GM08714 (cell line): ENCODE results near the gene CRY2.
A peak's percentile ranks its signal among the peaks of the same experiment; 100 is the strongest.

Experiments
- H3K4me3 ChIP-seq: fragments of 200-500 bp; sonication (Bioruptor generic); 2 replicates; pipeline ENCODE4 v1.5.1; 2014; ENCODE audit warnings: mild to moderate bottlenecking, low read length, inconsistent platforms
- ZNF274 ChIP-seq: IDR thresholded peaks from 2 replicates; pipeline ENCODE4 v1.6.1; 2012; ENCODE audit warnings: mild to moderate bottlenecking, low read depth, low read length

The CRY2 gene

DNA sequence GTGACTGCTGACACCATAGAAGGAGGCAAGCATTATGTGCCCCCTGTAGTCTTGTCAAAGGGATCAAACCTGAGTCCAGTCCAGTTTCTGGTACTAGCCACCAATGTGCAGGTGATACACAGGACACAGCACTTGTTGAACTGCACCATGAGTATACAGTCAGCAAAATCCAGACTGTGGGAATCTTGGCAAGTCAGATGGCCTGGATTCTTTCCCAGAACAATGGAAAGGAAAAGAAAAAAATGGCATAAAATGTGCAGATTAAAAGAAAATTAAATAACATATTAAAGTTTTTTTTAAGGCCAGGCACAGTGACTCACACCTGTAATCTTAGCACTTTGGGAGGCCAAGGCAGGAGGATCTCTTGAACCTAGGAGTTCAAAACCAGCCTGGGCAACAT lies 16.8 kb downstream of the CRY2 start:
- H3K4me3 ChIP-seq: no peak overlapping the region
- TF ChIP-seq ZNF274: no peak

DNA sequence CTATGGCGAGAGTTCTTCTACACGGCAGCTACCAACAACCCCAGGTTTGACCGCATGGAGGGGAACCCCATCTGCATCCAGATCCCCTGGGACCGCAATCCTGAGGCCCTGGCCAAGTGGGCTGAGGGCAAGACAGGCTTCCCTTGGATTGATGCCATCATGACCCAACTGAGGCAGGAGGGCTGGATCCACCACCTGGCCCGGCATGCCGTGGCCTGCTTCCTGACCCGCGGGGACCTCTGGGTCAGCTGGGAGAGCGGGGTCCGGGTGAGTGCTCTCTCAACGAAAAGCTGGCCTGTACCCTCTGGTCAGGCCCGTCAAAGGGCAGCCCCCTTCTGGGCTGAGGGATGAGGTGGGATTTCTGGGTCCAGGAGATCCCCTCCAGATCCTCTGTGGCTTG lies 22.3 kb downstream of the CRY2 start:
- TF ChIP-seq ZNF274: no peak
- no peak overlapping the region for H3K4me3 ChIP-seq

DNA sequence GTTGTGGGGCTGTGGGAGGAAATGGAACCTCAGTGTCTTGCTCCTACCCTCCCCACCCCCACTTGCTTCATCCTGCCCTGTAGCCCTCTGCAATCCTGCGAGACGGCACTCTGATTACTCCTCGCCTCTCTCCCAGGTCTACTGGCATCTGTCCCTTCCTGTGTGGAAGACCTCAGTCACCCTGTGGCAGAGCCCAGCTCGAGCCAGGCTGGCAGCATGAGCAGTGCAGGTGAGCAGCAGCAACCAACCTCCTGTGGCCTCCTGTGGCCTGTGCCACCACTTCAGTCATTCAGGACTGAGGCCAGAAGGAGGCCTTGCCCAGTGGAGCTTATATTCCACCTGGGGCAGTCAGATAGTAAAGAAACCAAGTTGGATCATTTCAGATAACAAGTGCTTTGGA lies 23.4 kb downstream of the CRY2 start:
- TF ChIP-seq ZNF274: no peak
- H3K4me3 ChIP-seq: no peak overlapping the region

DNA sequence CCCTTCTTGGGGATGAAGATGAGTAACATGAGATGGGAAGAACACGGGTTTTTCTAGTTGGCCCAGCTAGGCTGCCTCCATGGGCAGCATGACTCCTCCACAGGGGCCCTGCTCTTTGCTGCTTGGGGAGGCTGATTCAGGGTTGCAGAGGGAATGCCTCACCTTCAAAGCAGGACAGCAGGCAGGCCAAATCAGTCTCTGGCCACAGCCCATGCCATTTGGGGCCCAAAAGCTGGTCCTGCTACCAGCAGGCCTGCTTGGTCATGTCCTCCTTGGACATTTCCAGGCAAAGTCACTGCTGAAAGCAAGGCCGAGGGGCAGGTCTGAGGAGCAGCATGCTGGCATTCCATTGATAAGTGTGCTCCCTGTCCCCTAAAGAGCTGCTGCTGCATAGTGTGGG lies 24.4 kb downstream of the CRY2 start:
- no peak for TF ChIP-seq ZNF274

DNA sequence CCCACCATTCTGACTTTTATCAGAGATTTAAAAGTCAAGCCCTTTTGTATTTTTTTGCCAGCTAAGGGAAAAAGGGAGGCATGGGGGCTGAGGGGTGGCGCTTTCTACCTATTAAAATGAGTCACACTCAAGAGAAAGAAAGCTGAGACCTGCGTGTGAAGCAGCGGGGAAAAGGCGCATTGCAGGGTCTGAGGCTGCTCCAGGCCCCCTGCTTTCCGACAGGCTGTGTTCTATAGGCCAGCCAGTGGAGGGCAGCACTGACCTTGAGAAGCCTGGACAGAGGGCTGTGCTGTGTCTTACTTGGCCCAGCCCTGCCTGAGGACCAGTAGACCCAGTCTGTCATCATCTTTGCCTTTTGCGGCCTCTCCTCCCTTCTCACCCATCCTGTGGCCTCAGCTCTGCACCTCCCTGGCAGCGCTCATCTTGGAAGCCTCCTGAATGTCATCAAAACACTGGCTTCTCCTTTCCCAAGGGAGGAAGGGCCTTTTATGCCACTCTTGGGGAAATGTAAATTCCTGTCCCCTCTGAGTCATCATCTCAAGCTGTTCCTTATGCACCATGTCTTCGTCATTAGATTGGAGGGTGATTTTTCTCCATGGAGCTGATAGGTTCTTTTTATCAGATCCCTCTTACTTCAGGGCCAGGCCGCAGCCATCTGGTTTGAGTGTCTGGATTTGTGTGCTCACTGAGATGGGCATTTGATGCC lies 25.5 kb downstream of the CRY2 start:
- H3K4me3 ChIP-seq: no peak overlapping the region
- TF ChIP-seq ZNF274: no peak

More for the DNA sequence above, 24.4 kb downstream of the CRY2 start:
- no peak overlapping the region for H3K4me3 ChIP-seq

DNA sequence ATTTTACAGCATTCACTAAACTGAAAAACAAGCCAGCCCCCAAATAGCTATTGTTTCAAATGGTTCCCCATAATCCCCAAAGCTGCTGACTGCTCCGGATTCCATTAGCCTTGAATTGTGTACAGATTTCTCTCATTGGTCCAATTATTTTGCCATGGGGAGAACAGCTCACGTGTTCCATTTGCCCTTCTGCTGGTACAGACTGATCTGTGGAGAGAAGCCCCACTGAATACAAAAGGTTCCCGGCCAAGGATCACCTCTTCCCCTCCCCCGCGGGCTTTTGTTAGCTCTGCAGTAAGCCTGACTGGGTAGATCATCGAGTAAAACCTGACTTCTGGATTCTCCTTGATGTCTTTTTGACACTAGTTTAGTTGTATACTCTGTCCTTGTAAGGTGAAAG lies 29.1 kb downstream of the CRY2 start:
- H3K4me3 ChIP-seq: no peak overlapping the region
- TF ChIP-seq ZNF274: no peak

DNA sequence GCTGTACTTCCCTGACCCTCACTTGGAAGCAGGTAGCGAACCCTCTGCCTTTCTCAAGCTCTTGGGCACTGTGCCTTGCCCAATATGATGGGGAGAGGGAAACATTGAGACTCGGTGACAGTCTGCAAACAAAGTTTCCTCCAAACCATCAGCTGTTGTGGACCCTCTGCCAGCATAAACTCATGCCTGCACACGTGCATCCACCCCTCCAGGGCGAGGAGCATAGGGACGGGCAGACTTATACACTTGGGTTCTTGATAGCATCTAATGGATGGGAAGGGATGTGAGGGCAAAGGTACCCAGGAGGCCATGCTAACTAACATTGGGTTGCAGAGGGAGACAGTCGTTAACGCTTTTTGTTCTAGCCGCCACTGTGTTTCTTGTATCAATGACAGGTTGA lies 29.9 kb downstream of the CRY2 start:
- no peak overlapping the region for H3K4me3 ChIP-seq
- no peak for TF ChIP-seq ZNF274

DNA sequence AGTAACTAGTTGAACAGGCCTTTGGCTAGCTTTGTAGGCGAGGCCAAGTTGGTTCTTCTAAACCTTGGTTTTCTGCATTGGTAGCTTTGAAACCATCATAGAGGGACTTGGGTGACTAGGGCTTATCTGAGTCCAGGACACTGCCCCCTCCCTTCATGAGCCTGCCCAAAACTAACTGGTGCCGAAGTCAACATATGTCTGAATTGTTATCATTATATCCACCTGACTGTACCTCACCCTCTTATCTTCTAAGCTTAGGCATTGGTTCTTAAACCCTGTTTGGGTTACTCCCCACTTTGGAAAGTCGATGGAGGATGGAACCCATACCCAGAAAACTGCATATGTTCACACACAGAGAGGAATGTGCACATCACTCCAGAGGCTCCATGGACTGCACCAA lies 30.6 kb downstream of the CRY2 start:
- no peak overlapping the region for H3K4me3 ChIP-seq
- no peak for TF ChIP-seq ZNF274

DNA sequence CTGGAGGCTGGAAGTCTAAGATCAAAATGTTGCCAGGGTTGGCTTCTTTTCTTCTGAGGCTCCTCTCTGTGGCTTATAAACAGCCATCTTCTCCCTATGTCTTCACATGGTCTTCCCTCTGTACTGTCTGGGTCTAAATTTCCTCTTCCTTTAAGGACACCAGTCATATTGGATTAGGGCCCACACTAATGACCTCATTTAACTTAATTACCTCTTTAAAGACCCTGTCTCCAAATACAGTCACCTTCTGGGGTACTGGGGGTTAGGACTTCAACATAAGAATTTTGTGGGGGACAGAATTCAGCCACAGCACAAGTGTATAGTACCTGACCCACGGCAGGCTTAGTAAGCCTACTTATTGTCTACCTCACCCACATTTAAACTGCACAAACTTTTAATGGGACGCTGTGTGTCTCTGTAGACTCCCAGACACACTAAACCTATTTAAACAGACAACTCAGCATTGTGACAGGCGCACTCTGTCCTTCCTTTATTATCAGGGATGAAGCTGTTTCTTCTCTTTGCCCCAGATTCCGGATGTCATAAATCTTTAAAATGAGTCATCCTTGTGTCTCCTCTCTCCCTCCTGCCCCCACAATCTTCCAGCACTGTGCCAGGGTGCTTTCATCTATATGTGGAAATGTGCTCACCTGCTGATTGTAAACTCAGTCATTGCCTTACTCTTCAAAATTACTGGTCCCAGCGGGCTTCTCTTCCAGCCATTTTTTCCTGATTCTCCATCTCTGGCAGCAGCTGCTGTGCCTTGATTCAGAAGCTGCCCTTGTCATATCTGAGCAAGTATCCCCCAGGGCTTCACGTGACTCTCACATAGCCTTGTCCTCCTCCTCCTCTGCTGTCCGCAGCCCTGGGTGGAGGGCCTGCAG lies 32.8 kb downstream of the CRY2 start:
- no peak for TF ChIP-seq ZNF274
- no peak overlapping the region for H3K4me3 ChIP-seq

DNA sequence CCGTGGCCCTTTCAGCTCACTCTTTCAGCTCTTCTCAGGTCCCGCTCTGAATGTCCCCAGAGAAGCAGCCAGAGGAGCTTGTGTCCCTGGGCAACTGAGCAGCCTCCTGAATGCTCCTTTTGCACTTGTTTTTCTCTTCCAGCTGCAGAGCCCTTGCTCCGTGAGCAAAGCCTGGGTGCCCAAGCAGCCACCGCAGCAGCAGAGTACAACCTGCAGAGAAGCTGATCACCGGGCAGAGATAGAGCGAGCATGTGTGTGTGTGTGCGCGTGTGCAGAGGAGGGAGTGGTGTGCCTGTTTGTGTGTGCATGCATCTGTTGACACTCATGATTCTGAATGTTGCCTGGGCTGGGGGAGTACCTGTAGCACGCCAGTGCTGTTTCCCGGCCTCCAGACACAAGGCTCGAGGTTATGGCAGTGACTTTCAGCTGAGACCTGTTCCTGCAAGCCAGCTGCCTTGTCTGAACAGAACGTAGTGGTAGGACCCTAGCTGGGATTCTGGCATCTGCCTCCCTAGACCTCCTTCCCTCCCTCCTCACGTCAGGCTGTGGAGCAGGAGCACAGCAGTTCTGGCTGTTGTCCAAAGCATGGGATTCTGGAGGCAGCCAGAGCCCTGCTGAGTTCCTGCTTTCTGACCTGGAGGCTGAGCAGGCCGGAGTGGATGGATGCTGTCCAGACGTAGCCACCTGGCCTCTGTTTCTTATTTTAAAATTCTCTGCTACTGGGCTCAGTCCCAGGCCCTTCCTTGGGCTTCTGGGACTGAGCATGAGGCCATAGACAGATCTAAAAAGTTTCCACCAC lies 33.7 kb downstream of the CRY2 start:
- TF ChIP-seq ZNF274: no peak
- H3K4me3 ChIP-seq: no peak overlapping the region

DNA sequence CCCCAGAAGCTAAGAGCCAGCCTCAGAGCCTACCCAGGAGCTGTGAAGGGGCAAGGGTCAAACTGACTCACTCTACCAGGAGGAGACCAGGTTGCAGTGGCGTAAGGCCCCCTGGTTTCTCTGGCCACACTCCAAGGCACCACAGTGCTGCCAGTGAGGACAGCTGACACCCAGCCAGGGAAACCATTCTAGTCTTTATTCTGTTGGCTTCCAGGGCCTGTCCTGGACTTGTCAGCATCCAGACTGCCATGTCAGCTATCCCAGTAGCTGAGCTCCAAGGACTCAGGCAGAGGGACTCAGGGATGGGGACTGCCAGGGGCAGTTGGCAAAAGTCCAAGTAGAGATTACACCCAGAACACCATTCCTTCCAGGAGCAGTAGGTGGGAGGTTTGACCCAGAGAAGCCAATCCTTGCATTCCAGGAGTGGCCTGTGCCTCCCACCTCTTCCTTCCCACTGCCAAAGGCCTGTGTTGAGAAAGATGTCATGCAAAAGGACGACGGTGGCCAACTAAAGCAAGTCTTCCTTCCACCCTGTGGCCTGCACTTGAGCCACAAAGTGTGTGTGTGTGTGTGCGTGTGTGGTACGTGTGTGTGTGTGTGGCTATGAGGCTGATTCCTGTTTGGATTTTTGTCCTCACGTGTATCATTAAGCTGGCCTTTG lies 34.6 kb downstream of the CRY2 start:
- H3K4me3 ChIP-seq: no peak overlapping the region
- TF ChIP-seq ZNF274: no peak

DNA sequence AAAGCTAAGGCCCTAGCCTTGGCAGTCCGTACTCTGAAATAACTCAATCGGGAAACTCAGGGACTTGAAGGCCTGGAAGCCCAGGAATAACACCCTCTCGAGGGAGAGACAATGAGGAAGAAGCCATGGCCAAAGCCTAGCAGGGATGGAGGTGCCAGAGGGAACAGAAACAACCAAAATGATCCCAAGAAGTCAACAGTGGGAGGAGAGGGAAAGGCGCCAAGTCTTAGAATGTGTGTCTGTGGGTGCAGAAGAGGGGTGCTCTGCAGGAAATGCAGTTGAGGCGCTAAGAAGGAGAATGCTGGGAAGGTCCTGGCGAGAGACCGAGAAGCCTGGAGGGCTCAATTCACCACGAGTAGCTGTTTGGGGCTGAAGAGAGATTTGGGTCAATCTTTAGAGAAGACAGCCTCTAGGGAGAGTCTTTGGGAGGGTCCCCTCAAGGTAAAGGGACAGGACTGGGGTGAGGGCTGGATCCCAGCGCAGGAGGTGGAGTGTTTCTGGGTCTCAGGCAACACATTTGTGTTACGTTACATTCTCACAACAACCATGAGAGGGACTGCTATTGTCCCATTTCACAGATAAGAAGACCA lies 37.4 kb downstream of the CRY2 start:
- no peak for TF ChIP-seq ZNF274
- peak overlapping the region; percentile 35; the same call in 1 of the 2 replicates for H3K4me3 ChIP-seq

DNA sequence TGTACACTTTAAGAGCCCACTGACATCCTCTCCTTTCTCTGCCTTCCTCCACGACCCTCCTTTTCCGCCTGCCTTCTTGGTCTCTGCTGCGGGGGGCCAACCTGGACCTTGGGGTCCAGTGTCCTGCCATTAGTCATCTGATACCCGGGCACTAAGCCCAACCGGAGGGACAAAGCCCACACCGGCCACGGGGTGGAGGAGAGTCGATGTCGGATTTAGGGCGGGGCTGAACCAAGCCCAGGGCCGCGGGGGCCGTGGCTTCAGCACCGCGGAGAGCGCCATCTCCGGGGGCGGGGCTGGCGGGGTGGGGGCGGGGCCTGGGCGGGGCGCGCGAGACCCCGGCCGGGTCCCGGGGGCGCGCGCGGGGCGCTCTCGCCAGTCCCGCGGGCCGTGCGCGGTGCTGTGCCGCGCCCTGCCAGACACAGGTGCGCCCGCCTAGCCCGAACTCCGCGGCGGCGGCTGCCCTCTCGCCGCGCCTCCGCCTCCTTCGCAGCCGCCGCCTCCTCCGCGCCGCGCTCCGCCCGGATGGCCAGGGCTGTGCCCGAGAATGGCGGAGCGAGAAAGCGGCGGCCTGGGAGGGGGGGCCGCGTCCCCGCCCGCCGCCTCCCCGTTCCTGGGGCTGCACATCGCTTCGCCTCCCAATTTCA lies 38.1 kb downstream of the CRY2 start, which contains the start of gene MAPK8IP1:
Gene MAPK8IP1, plus strand, starts transcription at position 378 of the 647 bp plus-strand sequence. Its CDS starts 170 bp downstream, at position 548.
- no peak for TF ChIP-seq ZNF274
- H3K4me3 ChIP-seq: peak within 1 kb of the TSS; percentile 35; the same call in 1 of the 2 replicates
